ENCODE data around the gene CTNNA3.
"Not testable (repeated sequence)": the region's sequence is repeated elsewhere in the genome, so short reads cannot be mapped to it uniquely, and the experiment has no call there.

The CTNNA3 gene

DNA sequence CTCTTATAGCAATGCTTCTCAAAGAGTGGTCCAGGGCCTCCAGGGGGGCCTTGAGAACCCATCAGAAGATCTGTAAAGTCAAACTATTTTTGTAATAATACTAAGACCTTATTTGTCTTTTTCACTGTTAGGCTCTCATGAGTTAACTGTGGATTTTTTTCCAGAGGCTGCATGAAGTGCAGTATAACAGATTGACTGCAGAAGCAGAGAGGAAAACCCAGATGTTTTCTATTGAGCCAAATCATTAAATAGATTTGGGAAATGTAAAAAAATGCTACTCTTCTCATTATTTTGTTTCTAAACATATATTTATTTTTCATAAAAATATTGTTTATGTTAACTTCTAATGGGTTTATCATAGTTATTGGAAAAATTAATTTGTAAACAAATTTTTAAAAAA lies 1359.2 kb downstream of the CTNNA3 start:
- DNase-seq = no peak

DNA sequence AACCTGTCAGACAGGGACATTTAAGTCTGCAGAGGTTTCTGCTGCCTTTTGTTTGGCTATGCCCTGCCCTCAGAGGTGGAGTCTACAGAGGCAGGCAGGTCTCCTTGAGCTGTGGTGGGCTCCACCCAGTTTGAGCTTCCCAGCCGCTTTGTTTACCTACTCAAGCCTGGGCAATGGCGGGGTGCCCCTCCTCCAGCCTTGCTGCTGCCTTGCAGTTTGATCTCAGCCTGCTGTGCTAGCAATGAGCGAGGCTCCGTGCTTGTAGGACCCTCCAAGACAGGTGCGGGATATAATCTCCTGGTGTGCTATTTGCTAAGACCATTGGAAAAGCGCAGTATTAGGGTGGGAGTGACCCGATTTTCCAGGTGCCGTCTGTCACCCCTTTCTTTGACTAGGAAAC lies 1360.2 kb downstream of the CTNNA3 start:
- DNase-seq = not testable (repeated sequence)

DNA sequence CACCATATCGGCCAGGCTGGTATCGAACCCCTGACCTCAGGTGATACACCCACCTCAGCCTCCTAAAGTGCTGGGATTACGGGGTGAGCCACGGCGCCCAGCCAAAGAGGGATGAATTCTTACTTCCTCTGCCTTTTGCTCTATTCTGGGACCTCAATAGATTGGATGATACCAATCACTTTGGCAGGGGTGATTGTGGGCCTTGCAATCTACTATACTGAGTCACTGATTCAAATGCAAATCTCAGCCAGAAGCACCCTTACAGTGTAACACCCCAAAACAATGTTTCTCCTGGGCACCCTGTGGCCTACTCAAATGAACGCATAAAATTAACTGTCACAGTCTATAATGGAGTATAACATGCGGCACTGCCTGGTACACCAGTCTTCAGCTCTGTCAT lies 1366.8 kb downstream of the CTNNA3 start:
- DNase-seq = no peak

DNA sequence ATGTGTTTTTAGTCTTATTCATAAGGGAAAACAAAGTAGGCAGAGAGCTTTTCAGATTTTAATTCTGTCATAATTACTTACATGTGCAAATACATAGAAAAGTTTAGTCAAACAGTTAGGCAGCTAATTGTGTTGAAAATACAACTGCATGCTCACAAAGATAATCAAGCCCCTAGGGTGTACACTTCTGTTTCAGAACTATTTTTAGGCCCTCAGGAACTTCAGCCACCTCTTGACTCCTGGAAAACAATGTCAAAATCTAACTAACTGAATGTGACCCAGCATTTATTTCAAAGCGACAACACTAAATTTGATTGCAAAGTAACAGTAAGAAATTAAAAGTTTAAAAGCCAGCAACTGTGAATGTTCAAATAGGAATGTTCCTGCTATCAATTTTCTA lies 1369.1 kb downstream of the CTNNA3 start:
- DNase-seq = no peak

DNA sequence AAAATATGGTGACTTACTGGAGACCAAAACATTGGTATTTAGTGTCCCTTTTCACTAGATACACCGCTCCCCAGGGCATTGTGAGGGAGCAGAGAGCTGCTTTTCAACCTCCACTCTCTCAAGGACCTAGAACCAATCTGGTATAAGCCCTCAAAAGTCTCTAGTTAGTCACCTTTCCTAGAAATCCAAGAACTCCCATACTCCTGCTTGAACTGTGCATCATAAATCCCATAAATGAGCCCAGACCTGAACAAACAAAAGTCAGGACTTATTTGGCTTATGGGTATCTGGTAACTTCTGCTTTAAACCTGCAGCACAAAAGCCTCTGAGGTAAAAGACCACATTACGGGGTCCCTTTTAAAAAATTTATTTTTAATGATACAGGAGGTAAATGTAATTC lies 1373.2 kb downstream of the CTNNA3 start:
- no peak for DNase-seq

DNA sequence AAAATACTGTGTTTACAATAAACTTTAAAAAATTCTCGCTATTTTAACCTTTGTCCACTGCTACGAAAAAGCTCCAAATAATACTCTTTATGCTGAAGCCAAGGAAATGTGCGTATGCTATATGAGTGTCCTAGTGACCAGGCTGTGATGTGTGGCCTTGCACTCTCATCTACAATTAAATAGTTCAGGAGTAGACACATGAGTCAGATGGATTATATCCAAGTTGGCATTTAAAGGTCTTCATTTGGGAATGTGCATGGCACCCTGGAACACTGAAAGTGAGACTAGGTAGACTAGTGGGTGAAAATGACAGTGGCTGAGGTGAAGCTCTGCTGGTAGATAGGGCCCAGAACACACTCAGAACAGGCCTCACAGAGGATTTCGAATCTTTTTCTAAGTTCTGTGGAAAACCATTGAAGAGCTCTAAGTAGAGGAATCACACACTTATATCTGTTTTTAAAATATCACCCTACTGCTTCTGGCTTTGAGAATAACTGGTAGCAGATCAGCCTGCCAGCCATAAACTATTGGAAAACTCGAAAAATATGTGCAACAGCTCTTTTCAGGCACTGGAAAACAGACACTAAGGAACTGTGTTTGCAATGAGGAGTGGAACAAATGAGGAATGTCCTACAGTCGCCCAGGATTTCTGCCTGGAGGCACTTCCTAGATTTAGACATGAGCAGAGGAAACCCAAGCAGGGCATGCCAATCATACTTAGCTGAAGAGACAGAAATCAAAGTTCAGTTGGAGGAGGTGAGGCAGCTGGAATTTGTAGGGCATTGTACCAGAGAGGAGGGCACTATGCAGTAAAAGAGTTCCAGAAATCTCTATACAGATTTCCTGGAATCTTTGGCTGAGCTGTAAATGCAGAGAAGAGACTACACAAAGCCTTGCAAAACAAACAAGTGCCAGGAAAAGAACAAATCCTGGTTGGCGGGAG lies 1374.0 kb downstream of the CTNNA3 start:
- DNase-seq = no peak

DNA sequence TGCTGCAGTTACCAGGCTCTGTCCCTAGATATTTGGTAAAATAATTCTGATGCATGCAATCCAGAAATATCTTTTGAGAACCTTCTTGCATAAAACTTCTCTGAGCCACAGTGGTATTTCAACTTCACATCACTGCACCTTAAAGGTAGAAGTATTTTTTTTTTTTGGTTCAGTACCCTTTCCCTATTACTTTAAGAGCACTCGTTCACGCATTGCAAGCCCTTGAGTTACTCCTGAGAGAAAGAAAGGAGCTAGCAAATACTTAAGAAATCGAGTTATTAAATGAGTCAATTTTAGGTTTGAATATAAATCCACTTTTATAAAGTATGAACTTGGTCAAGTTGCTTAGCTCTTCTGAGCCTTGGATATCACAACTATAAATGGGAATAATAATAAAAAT lies 1377.2 kb downstream of the CTNNA3 start:
- DNase-seq = no peak

DNA sequence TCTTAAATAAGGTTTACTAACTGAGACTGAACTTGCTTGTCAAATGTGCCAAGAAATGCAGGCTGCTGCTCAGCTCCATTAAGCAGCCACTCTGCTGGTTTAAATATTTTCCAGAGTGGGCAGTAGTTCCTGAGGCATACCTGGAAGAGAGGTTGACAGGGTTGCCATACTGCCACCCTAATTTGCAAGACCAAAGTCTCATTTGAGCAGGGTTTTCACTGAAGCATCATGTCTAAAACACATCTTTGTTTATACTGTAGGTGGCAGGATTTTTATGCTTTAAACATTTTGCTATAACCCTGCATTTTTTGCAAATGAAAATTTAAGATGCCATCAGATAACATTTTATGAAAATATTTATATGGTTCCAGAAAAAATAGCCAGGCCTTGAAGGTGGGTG lies 1388.2 kb downstream of the CTNNA3 start:
- DNase-seq = no peak

DNA sequence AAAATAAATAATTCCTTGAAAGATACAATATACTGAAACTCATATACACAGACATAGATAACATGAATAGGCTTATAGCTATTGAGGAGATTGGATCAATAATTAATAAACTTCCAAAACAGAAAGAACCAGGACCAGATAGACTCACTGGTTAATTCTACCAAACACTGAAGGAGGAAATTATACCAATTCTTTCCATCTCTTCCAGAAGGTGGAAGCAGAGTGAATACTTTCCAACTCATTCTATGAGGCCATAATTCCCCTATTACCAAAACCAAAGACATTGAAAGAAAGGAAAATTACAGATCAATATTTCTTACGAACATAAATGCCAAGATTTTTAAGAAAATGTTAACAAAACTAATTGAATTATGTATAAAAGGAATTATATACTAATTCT lies 1394.9 kb downstream of the CTNNA3 start:
- DNase-seq = no peak

DNA sequence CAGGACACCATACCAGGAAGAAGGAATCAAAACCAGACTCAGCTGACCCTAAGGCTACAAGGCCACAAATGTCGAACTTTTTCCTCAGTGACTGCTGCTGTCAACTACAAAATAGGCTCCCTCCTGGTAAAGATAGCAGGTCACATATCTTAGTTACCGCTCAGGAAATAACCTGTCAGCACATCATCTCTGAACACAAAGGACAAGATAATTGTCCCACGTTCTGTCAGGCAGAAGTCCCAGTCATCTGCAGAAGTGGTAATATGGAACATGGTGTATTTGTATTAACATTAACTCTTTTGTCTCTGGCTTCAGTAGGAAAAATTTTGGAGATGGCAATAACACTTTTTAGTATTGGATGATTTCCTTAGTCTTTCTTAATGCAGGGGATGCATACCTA lies 1400.4 kb downstream of the CTNNA3 start:
- no peak for DNase-seq

DNA sequence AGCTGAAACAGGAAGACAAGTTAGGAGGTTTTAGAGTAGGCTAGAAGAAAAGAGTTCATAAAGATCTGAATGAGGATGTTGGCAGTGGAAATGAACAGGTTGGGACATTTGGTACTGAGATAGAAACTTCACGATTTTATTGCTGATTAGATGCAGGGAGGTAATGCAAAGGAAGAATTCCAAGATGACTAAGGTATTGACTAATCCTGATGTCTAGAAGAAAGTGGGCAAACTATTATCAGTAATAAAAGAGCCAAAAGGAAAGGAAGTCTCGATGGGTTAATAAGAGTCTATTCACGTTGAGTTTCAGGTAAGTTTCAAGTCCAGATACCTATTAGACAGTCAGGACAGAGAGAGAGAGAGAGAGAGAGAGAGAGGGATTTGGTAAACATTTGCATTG lies 1401.5 kb downstream of the CTNNA3 start:
- DNase-seq = no peak

DNA sequence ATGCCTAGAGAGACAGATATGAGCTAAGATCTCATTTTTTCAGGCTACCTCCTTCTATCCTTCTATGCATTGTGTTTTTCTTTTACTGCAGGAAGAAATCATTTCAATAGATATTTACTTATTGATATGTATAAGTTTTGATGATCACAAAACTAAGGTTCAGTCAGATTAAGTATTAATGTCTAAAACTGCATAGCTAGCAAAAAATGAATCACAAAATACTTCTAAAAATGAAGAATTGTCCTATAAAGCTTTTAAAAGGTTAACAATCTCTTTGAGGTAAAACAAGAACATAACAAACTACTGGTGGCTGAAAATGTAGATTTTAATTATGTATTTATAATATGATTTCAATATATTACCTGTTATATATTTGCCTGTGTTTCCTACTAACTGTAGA lies 1403.1 kb downstream of the CTNNA3 start:
- no peak for DNase-seq

DNA sequence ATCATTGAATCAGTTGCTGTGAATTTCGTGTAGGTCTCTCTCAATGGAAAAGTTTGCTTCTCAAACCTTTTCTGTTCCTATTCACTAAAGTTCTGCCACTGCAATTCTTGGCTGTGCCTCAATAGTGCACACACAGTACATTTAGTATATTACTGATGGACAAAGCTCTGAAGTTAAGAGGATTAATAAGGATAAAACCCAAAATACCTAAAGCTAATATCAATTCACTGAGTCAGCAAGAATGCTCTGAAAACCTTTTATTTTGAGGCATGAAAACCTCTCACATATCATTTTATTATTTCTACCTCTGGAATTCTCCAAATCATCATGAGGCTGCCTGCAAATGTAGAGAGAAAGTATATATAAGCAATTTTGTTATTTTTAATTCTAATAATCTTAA lies 1403.5 kb downstream of the CTNNA3 start:
- DNase-seq = no peak

DNA sequence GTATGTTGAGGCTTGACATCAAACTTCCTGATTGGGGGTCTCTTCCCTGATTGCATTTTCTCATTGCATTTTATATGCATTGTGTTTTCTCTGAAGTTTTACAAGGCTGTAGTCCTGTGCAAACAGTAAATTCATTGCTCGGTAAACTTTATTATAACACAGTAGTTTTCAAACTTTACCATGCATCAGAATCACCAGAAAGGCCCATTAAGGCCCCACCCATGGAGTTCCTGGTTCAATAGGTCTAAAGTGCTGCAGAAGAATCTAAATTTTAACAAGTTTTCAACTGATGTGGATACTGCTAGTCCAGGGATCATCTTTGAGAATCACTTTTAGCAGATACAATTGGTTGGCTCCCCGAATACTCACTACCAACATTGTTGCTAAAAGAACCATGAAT lies 1404.9 kb downstream of the CTNNA3 start:
- no peak for DNase-seq

DNA sequence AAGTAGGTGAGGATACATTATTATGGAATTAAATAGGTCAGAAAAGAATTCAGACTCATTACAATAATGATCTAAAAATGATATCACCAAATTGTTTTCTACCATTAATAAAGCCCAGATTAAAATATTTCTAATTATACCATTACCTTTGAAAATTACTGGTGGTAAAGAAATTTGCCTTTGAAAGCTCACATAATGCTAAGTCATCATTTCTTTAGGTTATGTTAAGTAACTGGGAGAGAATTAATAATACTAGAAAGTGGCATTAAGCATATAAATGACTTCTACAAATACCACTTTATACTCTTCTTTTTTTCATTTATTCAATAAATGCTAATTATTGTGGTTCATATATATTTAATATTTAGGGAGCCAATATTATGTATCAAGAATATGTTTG lies 1411.4 kb downstream of the CTNNA3 start:
- DNase-seq = no peak

DNA sequence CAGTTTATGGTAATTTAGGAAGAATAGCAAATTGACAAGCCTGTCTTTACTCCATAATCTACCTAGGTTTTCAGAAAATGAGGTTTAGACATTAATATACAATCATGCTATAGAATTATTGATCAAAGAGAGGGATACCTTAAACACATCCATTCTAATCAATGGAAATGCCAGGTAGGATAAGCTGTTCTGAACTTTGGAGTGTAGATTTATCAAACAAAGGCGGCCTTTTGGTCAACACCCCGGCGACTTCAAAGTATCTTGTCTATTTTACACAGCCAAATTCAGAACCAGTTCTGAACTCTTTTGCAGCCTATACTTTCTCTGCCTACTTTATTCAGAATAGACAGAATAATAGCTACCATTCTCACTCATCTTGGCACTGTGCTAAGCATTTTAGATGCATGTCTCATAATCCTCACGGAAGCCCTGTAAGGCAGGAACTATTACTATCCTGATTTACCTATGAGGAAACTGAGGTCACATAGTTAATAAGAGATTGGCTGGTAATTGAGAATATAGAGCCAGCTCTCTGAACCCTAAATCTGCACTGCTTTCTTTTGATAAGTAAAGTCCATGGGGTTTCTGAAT lies 1412.0 kb downstream of the CTNNA3 start:
- DNase-seq = no peak

DNA sequence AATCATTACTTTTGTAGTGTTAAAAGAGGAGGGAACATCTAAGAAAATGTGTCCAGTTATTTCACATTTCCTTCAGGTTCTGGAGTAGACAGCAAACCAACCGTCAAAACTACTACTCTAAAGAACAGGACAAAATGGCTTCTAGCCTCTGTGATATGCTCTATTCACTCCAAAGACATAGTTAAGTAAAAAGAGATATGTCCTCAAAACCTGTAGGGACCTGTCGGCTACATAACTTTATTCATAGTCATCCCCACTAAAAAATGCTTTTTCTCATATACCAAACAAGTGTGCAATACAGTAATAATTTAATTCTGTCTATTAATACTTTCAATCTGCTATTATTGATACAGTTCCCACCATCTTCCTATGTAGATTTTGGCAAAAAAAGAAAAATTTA lies 1412.9 kb downstream of the CTNNA3 start:
- DNase-seq = no peak

DNA sequence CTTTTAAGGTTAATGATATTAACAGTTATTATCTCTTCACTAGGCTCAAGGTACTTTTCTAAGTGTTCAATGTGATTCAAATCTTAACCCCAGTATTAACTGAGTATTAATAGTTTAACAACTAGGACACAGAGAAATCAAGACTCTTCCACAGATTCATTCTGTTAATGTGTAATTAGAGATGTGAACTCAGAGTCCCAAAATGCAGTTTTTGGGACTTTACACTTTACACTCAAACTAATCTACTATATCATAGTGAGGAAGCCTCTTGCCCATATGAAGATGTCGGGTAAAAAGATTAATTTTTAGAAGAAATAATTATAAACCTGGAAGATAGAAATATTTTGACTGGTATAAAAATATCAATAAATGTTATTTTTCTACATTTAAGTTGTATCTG lies 1414.7 kb downstream of the CTNNA3 start:
- no peak for DNase-seq

DNA sequence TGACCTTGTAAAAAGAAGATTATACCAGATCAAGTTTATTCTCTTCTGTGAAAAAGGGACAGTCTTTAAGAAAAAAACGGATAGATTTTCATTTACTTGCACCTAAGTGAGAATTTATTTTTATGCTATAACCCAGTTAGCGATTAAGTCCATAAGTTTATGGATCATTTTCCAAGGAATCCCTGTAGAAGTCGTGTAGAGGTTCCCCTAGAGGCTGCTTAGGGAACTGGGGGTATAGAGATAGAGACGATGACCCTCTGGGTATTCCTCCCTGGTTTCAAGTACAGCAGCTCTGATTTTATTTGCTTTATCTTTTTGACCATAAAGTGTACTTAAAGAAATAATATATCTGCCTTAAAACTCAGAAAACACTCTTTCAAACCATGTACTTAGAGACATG lies 1418.5 kb downstream of the CTNNA3 start:
- no peak for DNase-seq

DNA sequence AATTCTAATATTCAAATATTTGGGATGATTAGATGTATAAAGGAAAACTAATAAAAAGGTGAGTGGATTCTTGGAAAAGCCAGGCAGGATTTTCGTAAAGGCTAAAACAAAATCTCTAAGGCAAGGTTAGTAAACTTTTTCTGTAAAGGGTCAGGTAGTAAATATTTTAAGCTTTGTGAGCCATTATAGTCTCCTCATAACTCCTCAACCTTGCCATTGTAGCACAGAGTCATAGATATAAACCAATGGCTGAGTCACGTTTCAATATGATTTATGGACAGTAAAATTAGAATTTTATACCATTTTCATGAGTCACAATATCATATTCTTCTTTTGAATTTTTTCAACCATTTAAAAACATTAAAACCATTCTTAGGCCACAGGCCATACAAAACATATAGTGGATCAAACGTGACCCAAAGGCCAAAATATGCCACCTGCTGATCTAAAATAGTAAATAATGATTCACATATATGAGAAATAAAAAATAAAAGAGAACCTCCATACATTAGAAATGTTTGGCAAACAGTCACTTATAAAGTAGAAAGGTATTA lies 1422.0 kb downstream of the CTNNA3 start:
- DNase-seq = no peak

DNA sequence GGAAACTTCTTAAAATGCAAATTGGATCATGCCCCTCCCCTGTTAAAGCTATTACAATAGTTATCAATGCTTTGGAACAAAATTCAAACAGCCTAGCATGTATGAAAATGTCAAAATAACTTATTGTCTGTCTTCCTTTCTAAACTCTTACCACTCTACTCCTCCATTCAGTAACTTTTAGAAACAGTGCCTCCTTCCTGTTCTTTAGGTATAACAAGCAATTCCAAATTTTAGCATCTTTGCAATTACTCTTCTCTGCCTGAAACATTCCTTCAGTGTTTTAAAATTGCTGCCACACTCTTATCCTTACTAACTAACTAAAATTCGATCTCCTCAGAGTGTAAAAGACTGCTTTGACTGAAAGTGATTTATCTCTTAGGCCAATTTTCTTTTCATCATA lies 1430.6 kb downstream of the CTNNA3 start:
- no peak for DNase-seq

DNA sequence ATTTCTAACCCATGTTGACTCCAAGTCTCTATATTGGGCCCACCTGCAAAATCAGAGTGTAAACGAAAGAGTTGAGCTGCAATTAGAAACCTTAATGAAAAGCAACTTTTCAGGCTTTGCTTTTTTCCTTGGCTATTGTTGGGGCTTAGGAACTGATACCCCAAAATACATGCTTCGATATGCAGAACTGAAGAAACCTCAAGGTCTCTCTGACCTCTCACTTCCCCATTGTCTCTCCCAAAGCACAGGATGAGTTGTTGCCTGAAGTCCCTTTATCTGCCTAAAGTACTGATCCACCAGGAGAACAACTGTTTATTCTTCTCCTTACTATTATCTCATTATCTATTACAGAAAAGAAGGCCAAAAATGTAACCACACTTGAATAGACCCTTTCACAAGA lies 1436.2 kb downstream of the CTNNA3 start:
- DNase-seq = no peak

DNA sequence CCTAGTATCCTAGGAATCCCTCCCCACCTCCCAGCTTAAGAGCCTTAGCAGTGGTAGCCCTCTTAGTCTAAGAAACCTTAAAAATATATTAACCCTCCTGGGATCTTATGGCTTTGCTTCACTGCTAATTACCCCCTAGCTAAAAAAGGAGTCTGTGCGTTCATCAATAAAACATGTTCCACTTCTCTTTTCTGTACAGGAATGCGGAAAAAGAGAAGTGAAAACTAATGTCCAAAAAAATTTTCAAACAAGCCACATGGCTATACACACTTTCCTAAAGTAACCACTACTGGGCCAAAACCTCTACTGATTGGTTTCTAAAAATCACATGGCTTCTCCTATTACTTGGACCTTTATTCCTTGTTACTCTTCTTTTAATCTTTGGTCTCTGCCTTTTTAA lies 1437.3 kb downstream of the CTNNA3 start:
- no peak for DNase-seq

DNA sequence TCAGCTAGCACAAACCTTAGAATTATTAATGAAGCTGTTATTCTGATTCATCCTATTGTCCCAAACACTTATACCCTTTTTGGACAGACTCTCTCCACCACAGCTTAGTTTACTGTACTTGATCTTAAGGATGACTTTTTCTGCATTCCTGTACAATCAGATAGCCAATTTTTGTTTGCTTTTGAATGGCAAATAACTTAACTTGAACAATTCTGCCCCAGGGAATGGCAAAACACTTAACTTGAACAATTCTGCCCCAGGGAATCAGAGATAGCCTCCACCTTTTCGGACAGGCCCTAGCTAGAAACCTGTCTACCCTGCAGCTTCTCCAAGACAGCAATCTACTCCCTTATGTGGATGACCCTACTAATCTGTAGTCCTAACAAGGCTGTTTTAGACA lies 1438.2 kb downstream of the CTNNA3 start:
- no peak for DNase-seq

Measured in stimulated activated naive CD4-positive, alpha-beta T cell treated with Interleukin-2 at 50 U/mL for 16 hours (primary cell).